HG03060 (cell line): ENCODE data around the gene SND1.

Source experiments
- ATAC-seq: cut with Tn5 transposase; IDR thresholded peaks from one replicate; pipeline ENCODE4 v1.9.1; 2021; ENCODE audit warnings: low read depth, moderate number of reproducible peaks; ENCODE audit not compliant: unreplicated experiment

Gene SND1

DNA sequence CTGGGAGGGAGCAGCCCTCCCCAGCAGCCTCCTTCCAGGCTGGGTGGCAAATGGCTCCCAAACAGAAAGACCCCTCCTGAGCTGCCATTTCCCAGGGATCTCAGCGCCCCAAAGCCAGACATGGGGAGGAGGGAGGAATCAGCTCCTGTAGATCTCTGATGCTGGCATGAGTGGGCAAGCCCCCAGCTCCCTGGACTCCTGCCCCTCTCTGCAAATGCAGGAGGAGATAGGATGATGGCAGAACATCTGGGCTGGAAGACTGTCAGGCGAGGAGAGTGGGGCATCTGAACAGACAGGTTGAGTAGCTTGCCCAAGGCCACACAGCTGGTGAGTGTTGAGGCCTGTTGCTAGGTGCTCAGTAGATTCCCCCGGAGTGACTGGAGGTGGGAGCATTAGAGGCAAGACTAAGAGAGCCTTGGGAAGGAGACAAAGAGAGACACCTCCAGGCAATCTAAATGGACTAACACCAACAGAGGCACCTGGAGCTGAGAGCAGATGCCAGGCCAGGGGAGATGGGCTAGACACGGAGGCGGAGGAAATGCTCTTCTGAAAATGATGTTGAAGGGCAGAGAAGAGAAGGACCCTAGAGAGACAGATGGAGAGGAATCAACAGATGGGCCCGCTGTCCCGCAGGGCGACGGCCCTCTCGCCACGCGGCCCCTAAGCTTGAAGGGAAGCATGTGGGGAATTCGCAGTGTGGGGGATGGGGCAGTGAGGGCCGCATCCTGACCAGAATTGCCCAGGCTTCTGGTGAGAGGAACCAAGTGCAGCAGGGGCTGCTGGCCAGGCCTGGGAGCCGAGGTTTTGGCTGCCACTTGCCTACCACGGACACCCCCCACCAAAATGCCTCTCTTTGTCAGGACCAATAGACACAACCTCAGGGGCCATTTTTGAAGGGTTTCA lies 464.1 kb downstream of the SND1 start:
- ATAC-seq, result no peak

DNA sequence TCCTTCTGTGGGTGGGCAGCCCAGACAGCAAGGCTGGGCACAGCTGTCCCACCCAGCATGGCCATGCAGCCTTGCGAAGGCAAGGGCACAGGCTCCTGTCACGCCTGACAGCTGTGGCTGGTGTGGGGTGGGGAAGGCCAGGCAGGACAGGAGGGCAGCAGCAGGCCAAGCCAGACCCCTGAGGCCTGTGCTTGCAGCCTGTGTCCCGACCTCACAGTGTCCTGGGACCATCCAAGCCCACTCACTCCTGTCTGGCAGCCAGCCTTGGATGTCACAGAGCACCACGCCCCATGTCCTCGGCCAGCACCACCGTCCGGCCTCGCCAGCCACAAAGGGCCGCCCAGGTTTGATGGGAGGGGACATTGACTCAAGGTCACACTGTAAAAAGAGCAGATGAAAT lies 464.7 kb downstream of the SND1 start:
- ATAC-seq, result no peak

DNA sequence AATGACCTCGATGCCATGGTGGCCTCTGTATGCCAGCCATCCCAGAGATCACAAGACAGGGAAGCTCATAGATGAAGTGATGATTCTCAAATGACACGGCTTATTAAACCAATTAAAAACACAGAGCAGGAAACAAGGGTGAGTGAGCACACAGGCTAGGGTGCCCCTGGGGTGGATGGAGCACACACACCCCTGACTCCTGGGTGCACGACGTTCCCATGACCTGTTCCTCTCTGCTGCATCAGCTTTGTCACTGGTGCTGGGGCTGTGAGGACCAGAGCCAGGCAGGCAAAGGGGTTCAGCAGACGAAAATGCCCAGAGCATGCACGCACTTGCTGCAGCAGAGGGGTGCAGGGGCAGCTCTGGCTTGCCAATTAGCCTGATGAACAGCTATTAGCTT lies 465.7 kb downstream of the SND1 start:
- no peak for ATAC-seq

DNA sequence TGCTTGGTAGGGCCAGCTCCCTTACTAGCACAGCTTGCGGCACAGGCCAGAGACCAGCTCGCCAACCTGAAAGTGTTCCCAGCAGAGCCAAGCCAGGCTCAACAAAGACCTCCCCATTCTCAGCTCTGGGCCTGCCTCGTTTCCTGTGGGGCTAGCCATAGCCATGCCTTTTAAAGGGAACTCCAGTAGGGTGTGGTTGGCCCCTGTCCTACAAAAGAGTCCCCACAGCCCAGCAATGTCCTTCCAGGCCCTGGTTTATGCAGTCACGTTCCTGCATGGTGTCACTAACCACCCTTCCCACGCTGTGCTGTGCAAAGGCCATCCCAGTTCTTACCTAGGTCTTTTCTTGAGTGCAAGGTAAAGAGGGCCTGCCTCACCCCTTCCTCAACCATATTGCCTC lies 467.0 kb downstream of the SND1 start:
- ATAC-seq, result no peak

DNA sequence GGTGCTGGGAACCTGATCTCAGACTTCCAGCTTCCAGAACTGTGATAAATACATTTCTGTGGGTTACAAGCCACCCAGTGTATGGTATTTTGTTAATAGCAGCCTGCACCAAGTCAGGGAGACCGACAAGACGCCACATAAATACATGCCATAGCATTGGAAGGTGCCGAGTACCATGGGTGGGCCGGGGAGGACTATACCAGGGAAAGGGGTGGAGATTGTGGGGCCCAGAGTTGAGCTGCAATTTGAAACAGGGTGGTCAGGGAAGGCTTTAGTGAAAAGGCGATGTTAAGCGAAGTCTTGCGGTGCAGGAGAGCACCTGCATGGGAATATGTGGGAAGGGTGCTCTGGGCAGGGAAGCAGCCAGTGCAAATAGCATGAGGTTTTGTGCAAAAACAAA lies 468.1 kb downstream of the SND1 start:
- ATAC-seq, result no peak

DNA sequence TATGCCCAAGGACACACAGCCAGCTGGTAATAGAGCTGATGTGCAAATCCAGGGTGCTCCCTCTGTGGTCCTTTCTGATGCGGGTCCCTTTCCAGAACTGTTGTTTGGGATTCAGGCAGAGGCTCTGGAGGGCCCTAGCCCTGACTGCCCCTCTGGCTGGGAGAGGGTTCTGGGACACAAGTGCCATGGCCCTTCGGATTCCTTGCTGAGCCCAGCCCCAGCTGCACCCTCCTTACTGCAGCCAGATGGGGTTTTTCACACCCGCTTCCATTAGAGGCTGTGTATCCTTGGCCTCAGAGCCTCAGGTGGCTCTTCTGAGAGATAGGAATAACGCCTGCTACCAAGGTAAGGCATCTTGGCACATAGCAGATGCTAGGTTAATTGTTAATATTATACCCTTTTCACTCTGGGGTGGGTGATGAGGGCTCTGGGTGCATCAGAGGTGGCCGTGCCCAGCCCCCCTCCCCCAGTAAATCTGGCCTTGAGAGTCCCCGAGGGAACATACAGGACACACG lies 469.0 kb downstream of the SND1 start:
- ATAC-seq, result no peak

DNA sequence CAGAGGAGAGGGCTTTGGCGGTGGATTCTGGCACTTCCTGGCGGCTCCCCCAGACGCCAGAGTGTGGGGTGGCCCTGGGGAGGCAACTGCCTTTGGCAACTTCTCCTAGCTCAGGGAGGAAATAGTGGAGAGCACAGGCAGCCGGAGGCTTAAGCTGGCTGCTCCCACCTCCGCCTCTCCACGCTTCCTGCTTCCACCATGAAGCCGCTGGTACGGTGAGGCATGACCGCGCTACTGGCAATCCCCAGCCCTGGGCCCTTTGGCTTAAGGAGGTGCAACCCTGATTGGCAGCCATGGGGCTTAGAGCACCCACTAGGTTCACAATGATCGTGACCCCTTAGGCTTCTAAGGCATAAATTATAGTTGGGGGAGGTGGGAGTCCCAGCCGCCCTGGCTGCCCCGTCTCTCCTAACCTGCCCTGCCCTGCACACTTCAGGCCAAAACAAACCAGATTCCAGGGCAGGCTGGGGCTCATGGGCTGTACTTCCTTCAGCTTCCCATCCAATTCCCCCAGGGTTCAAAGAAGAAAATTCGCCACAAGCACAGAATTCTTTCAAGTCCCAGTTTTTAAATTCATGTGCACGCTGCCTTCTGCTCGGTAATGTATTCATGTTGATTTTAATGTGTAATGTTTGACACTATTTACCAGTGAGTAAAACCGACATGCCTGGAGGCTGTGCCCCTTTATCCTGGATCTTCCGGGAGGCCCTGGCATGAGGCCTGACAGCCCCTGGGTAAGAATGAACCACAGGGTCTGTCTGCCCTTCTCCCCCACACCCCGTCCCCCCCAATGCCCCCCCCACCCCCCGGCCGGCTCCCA lies 469.9 kb downstream of the SND1 start:
- no peak for ATAC-seq

DNA sequence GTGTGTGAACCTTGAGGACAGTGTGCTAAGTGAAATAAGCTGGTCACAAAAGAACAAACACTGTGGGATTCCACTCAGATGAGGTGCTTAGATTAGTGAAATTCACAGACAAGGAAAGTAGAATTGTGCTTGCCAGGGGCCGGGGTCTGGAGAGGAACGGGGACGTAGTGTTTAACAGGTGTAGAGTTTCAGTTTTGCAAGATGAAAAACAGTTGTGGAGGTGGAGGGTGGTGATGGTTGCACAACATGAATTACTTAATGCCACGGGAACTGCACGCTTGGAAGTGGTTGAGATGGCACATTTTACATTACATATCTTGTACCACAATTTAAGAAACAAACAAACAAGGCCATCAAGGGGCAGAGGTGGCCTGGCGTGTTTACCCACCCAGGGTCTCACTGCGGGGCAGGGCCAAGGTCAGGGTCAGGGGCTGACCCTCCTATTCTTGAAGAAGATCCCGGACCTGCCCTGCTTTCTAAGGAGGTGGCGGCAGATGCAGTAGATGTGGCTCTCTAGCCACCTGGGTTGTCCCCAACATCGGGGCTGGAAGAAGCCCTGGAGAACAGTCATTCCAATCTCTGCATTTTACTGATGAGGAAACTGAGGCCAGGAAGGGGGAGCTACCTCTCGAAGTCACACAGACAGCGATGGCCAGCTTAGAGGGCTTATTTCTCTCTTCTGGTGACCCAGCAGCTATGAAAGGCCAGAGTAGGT lies 470.7 kb downstream of the SND1 start:
- ATAC-seq, result no peak

DNA sequence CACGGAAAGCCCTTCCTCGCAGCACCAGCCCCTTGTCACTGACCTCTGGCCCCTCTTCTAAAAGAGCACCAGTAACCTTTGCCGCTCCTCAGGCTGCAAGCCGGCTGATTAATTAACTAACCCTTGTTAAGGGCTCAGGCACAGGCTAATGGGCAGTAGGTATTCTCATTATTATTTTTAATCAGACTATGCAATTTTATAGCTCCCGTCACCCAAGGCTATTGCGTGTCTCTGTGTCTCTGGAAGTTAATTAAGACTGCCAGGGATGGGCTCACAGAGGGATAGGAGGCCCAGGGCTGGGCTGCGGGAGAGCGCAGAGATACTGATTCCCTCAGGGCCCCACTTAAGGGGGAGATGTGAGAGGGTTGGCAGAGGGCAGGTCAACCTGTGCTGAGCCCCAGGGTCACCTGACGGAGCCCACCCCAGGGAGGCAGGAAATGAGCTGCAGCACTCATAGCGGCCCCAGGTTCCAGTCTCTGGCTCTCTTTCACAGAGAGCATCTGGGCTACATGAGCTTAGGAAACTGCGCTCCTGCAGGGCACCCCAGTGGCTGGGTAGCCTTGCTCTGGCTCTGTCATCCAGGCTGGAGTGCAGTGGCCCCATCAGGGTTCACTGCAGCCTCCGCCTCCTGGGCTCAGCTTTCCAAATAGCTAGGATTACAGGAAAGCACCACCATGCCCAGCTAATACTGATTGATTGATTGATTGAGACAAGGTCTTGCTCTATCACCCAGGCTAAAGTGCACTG lies 471.5 kb downstream of the SND1 start:
- ATAC-seq, result no peak

DNA sequence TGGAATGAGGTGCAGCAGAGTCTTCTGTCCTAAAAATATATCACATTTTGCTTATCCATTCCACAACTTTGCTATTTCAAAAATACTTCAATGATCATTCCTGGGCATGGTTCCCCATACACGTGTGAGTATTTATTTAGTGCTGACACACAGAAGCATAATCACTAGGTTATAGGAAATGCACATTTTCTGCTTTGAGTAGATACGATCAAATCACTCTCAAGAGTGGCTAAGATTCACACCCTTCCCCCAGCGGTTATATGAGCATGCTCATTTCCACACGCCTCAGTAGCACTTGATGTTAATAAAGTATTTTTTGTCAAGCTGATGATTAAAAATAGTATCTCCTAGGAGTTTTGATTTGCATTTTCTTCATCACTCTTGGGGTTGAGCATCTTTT lies 472.8 kb downstream of the SND1 start:
- ATAC-seq, result no peak

DNA sequence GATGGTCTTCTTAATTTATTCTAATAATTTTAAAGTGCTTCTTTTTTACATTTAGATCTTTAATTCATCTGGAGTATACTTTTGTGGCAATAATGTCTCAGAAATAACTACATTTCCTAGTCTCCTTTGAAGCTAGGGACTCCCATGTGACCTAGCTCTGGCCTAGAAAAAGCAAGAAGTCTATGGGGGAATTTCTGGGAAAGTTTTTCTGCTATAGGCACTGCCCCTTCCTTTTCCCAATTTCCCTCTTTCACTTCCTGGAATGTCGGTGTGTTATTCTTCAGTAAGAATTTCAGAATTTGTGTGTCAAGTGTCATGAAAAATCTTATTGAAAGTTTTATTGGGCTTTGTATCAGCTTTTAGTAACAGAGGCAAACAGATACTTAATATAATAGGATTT lies 473.8 kb downstream of the SND1 start:
- no peak for ATAC-seq

DNA sequence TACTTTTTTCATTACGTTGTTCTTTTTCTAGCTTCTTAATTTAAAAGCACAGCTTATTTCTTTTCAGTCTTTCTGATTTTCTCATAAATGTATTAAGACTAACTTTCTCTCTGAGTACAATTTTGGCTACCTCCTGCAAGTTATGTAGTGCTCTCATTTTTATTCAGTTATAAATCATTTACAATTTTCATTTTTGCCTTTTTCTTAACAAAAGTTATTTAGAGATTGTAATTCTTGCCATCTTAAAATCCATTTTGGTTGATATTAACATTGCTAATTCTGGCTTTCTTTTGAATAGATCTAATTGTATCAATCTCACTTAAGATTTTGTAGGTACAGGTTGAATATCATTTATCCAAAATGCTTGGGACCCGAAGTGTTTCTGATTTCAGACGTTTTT lies 476.4 kb downstream of the SND1 start:
- ATAC-seq, result no peak

DNA sequence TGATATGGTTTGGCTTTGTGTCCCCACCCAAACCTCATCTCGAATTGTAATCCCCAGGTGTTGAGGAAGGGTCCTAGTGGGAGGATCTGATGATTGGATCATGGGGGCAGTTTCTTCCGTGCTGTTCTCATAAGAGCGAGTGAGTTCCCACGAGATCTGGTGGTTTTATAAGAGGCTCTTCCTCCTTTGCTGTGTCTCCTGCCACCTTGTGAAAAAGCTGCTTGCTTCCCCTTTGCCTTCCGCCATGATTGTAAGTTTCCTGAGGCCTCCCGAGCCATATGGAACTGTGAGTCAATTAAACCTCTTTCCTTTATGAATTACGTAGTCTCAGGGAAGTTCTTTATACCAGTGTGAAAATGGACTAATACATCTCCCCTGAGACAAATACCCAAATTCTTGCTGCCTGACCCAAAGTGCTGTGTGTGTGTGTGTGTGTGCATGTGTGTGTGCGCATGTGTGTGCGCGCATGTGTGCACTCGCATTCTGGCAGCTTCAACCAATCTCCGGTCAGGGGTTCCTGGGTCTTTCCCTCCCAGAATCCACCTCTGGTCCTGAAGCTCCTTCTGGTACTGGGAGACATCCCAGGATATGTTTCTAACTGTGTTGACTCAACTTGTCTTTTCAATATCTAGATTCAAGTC lies 477.4 kb downstream of the SND1 start:
- no peak for ATAC-seq

DNA sequence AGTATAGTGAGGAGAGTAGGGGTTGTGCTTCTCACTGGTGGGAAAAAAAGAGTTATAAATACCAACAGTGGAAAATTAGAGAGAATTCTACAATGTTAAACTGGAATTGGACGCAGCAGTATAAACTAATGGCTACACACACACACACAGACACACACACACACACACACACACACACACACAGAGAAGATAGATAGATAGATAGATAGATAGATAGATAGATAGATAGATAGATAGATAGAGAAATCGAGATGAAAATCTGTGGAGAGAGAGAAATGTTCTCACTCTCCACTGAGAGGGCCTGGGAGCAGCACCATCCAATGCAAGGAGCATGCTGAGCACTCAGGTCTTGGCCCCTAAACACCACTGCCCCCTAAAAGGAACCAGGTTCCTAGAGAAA lies 479.1 kb downstream of the SND1 start:
- ATAC-seq, result no peak

DNA sequence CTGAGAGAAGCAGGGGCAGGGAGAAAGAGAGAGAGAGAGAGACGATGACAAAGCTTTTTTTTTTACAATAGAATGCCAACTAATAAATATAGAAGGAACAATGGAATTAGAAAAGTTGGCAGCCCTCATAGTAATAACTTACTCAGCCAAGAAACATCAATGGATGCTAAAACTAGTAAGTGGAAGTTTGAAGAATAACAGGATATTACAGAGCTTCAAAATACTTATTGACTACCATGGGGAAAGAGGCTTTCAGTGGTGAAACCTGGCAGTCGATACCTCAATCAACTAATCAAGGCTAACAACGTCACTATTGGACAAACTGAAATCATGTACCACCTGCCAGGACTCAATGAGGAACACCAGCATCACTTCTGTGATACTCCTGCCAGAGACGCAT lies 479.7 kb downstream of the SND1 start:
- no peak for ATAC-seq

DNA sequence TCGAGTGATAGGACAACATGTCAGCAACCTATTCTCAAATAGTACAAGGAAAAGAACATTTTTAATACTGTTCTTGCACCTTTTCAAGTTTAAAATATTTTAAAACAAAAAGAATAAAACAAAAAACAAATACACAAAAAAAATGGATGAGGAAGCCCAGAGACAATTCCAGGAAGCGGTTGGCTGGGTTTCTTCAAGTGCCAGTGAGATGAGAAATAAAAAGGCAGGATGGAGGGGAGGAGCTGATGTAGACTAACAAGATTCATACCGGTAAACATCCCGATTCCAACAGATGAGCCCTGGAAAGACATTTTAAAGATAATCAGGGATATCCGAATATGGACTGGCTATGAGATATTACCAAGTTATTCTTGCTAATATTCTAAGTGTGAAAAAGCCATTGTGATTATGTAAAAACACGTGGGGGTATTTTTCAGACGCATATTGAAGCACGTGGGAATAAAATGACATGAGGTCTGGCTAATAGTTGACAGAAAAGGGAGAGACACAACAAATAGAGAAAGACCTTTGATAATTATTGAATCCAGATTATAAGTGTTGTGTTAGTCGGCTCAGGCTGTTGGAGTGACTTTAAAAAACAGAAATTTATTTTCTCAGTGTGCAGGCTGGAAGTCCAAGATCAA lies 480.6 kb downstream of the SND1 start:
- ATAC-seq, result no peak

DNA sequence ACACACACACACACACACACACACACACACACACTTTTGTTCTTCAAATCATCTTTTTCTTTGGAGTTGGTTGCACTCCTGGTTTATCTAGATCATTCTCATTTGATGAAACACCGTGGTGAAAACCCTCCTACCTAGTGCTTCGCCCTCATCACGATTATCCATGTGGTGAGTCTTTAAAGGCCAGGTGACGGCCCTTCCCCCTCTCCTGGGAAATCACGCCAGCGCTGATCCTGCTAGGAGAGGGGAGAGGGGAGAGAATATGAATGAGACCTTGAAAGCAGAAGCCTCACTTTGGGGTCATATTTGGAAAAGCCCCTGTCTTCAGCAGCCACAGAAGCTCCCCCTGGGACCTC lies 483.1 kb downstream of the SND1 start:
- no peak for ATAC-seq

DNA sequence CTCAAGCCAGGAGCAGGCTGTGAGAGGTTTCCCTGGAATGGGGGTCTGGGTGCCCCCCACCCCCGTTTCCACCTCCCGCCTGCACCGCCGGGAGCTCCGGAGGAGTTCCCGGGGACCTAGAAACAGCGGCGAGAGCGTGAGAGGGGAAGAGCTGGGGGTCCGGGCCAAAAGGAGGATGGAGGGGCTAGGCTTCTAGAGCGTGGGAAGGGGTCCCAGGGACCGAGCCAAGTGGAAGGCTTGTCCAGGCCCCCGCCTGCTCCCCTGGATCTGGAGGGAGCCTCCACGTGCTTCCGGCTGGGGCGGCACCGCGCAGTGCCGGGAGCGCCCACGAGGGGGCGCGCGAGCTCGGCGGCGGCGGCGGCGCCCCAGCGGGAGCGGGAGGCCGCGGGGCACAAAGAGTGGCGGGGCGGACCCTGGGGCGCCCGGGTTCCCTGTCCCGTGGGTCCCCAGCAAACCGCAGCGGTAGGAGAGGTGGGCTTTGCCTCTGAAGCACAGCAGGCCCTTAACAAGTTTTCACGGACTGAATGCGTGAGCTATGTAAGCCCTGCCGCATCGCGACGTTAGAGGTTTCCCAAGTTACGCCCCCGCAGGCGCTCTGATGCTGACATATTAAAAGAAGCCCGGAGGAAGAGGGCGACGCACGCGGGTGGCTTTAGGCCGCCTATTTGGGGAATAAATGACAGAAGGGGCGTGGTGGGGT lies 483.7 kb downstream of the SND1 start:
- ATAC-seq, result no peak

DNA sequence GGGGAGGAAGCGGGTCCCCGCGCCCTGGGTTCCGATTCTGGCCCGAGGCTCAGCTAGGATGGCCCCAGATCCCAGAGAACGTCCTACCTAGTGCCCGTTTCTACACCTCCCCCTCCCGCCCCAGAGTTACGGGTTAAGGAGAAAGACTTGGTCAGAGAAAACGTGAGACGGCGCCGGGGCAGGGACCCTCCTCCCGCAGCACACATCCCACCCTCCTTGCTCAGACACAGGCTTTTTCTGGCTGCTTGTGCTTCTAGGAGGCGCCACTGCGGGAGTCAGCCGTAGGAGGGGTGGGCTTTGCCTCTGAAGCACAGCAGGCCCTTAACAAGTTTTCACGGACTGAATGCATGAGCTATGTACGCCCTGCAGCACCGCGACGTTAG lies 484.2 kb downstream of the SND1 start:
- ATAC-seq, result no peak
